CD4-positive, alpha-beta T cell (primary cell): ENCODE measurements around the gene CES5A. TPM values are rescaled to one million over a fixed set of nuclear protein-coding genes. Genes with fewer than 3 reads are reported as not detected.
"Not testable (repeated sequence)": the region's sequence is repeated elsewhere in the genome, so short reads cannot be mapped to it uniquely, and the experiment has no call there.

Experiments
- ATAC-seq: fragments of 200-7000 bp; cut with Tn5 transposase; one replicate; pipeline ENCODE4 v1.10.0; 2022; ENCODE audit warnings: mild to moderate bottlenecking; ENCODE audit not compliant: poor library complexity
- CTCF ChIA-PET: fragments of 350-600 bp; sonication (Branson Sonifier 250); formaldehyde crosslinking; loops from one replicate; lab custom pipeline; 2021; ENCODE audit warnings: antibody characterized with exemption, inconsistent platforms; lab: Charles Lee
- POLR2A ChIA-PET: fragments of 350-600 bp; sonication (Branson Sonifier 250); formaldehyde crosslinking; loops from one replicate; lab custom pipeline; 2021; ENCODE audit warnings: antibody characterized with exemption, inconsistent platforms; lab: Charles Lee
- DNase-seq, 14 experiments: peaks; one replicate each; pipeline ENCODE4 v3.0.0-alpha.2; 2013 to 2020; ENCODE audit warnings: mixed read lengths in 2 of 14
- H3K27ac ChIP-seq, 2 donors: one replicate each; pipeline versions ENCODE4 v1.5.1 to v1.7.0; 2013; ENCODE audit warnings: low read length in 2 of 2, low read depth in 1 of 2, mild to moderate bottlenecking in 1 of 2
- H3K27me3 ChIP-seq, 2 experiments: 1 replicate in 1 of 2; 2 replicates in 1 of 2; pipeline versions ENCODE4 v1.6.1 to v1.7.0; 2013; ENCODE audit warnings: low read length in 2 of 2, control low read depth in 1 of 2, mild to moderate bottlenecking in 1 of 2, moderate library complexity in 1 of 2; ENCODE audit not compliant: insufficient read depth in 2 of 2, control insufficient read depth in 1 of 2
- H3K36me3 ChIP-seq: one replicate; pipeline ENCODE4 v1.6.1; 2013; ENCODE audit warnings: low read length, control low read depth; ENCODE audit not compliant: insufficient read depth
- H3K4me1 ChIP-seq: one replicate; pipeline ENCODE4 v1.6.1; 2013; ENCODE audit warnings: low read length, control low read depth; ENCODE audit not compliant: insufficient read depth
- H3K4me3 ChIP-seq: one replicate; pipeline ENCODE4 v1.5.1; 2013; ENCODE audit warnings: mild to moderate bottlenecking, low read length, moderate library complexity
- H3K9me3 ChIP-seq, 2 experiments: 1 replicate in 1 of 2; 2 replicates in 1 of 2; pipeline versions ENCODE4 v1.6.1 to v1.7.0; 2013; ENCODE audit warnings: low read length in 2 of 2, mild to moderate bottlenecking in 2 of 2, control low read depth in 1 of 2, moderate library complexity in 1 of 2; ENCODE audit not compliant: control insufficient read depth in 1 of 2, insufficient read depth in 1 of 2
- H3K27ac Mint-ChIP-seq: one replicate; pipeline ENCODE4 v1.8.0; 2020; ENCODE audit warnings: mixed read lengths
- H3K27me3 Mint-ChIP-seq: one replicate; pipeline ENCODE4 v1.8.0; 2021; ENCODE audit warnings: mixed read lengths
- H3K36me3 Mint-ChIP-seq: one replicate; pipeline ENCODE4 v1.8.0; 2021; ENCODE audit warnings: low read depth, mixed read lengths
- H3K4me1 Mint-ChIP-seq: one replicate; pipeline ENCODE4 v1.8.0; 2021; ENCODE audit warnings: low read depth, mixed read lengths
- H3K4me3 Mint-ChIP-seq: one replicate; pipeline ENCODE4 v1.8.0; 2020; ENCODE audit warnings: mild to moderate bottlenecking, mixed read lengths
- H3K9me3 Mint-ChIP-seq: one replicate; pipeline ENCODE4 v1.8.0; 2020; ENCODE audit warnings: mixed read lengths
- CTCF ChIP-seq: fragments of 200-600 bp; IDR thresholded peaks from one replicate; pipeline ENCODE4 v1.8.0; 2022; ENCODE audit warnings: antibody characterized with exemption, mild to moderate bottlenecking
- intact Hi-C, 2 experiments: fragments of 100-400 bp; cut with DNase I in 1 of 2; cut with micrococcal nuclease in 1 of 2; formaldehyde crosslinking; loops; one replicate each; pipeline versions ENCODE4 v1.15.1 to v1.9.0; 2023 to 2025; cut with DNase I, micrococcal nuclease
- total RNA-seq, 174 experiments: library from RNA in 2 of 174; stranded (reverse) in 2 of 174; gene quantifications; one replicate each; pipeline ENCODE4 v1.2.3 and lab custom pipeline; 2021 to 2026

CES5A gene
- total RNA-seq, 2 experiments from 2014 or later: not detected

DNA sequence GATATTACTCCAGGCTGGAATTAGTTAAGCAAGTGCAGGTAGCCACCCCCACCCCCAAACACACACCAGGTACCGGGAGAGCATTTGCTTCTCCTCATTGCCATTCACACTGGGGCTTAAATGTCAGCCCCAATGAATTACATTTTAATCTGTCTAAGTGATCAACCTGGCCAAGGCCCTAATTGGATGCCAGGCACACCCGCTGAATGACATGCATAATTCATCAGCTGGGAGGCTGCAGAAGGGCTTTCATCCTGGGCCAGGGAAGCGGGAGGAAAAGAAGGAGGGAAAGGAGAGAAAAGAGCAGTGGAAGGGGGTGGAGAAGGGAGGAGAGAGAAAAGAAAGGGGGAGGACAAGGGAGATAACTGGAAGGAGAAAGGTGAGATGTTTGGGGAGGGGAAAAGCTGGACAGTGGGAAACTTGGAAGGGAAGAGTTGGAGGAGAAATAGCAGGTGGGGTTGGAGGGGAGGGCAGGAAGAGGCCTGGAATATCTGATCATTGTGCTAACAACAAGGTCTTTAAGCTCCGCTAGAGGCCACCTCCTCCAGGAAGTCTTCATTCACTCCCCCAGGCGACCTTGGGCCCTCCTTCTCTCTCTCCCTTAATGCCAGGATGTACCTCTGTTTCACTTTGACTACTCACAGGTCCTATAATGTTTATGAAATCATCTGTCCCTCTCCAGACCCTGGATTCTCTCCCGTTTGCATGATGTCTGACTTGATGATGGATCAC is 40.1 kb upstream of the CES5A start:
- Histone ChIP-seq H3K4me1 (no peaks in the 10 kb centered on the region), H3K4me3 (no peak overlapping the region), H3K27ac (no peak overlapping the region), H3K9me3 (peaks cover under 1 to 7% of the 10 kb centered on the region in 2 experiments), H3K36me3 (no peaks in the 10 kb centered on the region), H3K27me3 (peaks cover 9 to 10% of the 10 kb centered on the region in 2 experiments)
- TF ChIP-seq CTCF: no peak
- Mint-ChIP-seq H3K27ac (no peak overlapping the region), H3K27me3 (peaks cover 56% of the 10 kb centered on the region), H3K9me3 (peaks cover 4% of the 10 kb centered on the region), H3K4me3 (no peak overlapping the region), H3K4me1 (no peaks in the 10 kb centered on the region), H3K36me3 (no peaks in the 10 kb centered on the region)
- no peak for DNase-seq
- CTCF ChIA-PET: no interaction called here
- POLR2A ChIA-PET: no interaction called here
- ATAC-seq: no peak
- intact Hi-C loops: no loop called here

GRCh38 chr16:55914383-55914782 is 39.2 kb upstream of the CES5A start:
- no peaks in the 10 kb centered on the region for H3K4me1 Mint-ChIP-seq
- H3K36me3 ChIP-seq: no peaks in the 10 kb centered on the region
- ChIA-PET CTCF (no interaction called here), POLR2A (no interaction called here)
- intact Hi-C loops: no loop called here
- H3K4me3 Mint-ChIP-seq: no peak overlapping the region
- ATAC-seq: no peak
- peaks cover 0 to 7% of the 10 kb centered on the region in 2 experiments for H3K9me3 ChIP-seq
- H3K27ac Mint-ChIP-seq: no peak overlapping the region
- no peak for TF ChIP-seq CTCF
- no peak overlapping the region for H3K4me3 ChIP-seq
- H3K36me3 Mint-ChIP-seq: no peaks in the 10 kb centered on the region
- H3K27ac ChIP-seq: no peak overlapping the region
- H3K27me3 ChIP-seq: peaks cover 10 to 14% of the 10 kb centered on the region in 2 experiments
- DNase-seq: no peak
- peaks cover 4% of the 10 kb centered on the region for H3K9me3 Mint-ChIP-seq
- peaks cover 57% of the 10 kb centered on the region for H3K27me3 Mint-ChIP-seq
- no peaks in the 10 kb centered on the region for H3K4me1 ChIP-seq

GRCh38 chr16:55913716-55914115 is 38.5 kb upstream of the CES5A start:
- H3K36me3 ChIP-seq: no peaks in the 10 kb centered on the region
- H3K27ac ChIP-seq: no peak overlapping the region
- Mint-ChIP-seq H3K4me3 (no peak overlapping the region), H3K9me3 (peaks cover 4% of the 10 kb centered on the region), H3K36me3 (no peaks in the 10 kb centered on the region), H3K27ac (no peak overlapping the region), H3K4me1 (no peaks in the 10 kb centered on the region), H3K27me3 (peaks cover 53% of the 10 kb centered on the region)
- no peak for DNase-seq
- H3K4me3 ChIP-seq: no peak overlapping the region
- TF ChIP-seq CTCF: no peak
- intact Hi-C loops: no loop called here
- H3K4me1 ChIP-seq: no peaks in the 10 kb centered on the region
- no peak for ATAC-seq
- H3K27me3 ChIP-seq: peaks cover 4 to 8% of the 10 kb centered on the region in 2 experiments
- POLR2A ChIA-PET: no interaction called here
- CTCF ChIA-PET: no interaction called here
- H3K9me3 ChIP-seq: peaks cover 0 to 4% of the 10 kb centered on the region in 2 experiments

DNA sequence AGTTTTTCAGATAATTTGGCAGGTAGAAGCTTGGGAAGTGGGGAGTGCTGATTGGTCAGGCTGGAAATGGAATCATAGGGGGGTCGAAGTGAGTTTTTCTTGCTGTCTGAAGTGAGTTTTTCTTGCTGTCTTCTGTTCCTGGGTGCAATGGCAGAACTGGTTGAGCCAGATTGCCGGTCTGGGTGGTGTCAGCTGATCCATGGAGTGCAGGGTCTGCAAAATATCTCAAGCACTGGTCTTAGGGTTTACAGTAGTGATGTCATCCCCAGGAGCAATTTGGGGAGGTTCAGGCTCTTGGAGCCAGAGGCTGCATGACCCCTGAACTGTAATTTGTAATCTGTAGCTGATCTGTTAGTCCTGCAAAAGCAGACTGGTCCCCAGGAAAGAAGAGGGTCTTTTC is 37.9 kb upstream of the CES5A start:
- DNase-seq, H3K4me1 Mint-ChIP-seq, ATAC-seq, H3K9me3 Mint-ChIP-seq, H3K4me1 ChIP-seq, H3K9me3 ChIP-seq, H3K27me3 ChIP-seq, H3K36me3 ChIP-seq, H3K27ac Mint-ChIP-seq, H3K27ac ChIP-seq, CTCF ChIA-PET, intact Hi-C loops, POLR2A ChIA-PET, H3K4me3 Mint-ChIP-seq, H3K4me3 ChIP-seq, H3K36me3 Mint-ChIP-seq: not testable (repeated sequence)
- peaks cover 47% of the 10 kb centered on the region for H3K27me3 Mint-ChIP-seq
